ENCODE results near the gene ACBD7. TPM values are rescaled to one million over a fixed set of nuclear protein-coding genes. Genes with fewer than 3 reads are reported as not detected.

Gene ACBD7
- total RNA-seq, 1 donor from 2014 or later, result 1.6 TPM

- H3K27me3 ChIP-seq (ENCODE audit: control insufficient read depth in 3 of 3, insufficient read depth in 3 of 3, low read length in 3 of 3), result no peaks in the 10 kb centered on the region
- H3K9ac ChIP-seq (ENCODE audit: low read depth in 1 of 3, low read length in 3 of 3), result no peak overlapping the region
- H3K4me3 ChIP-seq (ENCODE audit: low read length in 3 of 3), result no peak overlapping the region
- no peaks in the 10 kb centered on the region for H3K4me1 ChIP-seq (ENCODE audit: control insufficient read depth in 3 of 3, insufficient read depth in 3 of 3, low read length in 3 of 3)
- peaks cover 0 to 5% (median 2%) of the 10 kb centered on the region in 3 donors for H3K9me3 ChIP-seq (ENCODE audit: control insufficient read depth in 3 of 3, low read length in 3 of 3)
- no peaks in the 10 kb centered on the region for H3K36me3 ChIP-seq (ENCODE audit: control insufficient read depth in 3 of 3, insufficient read depth in 3 of 3, low read length in 3 of 3)
- no peak overlapping the region for H3K27ac ChIP-seq (ENCODE audit: low read depth, low read length)
Observed at GRCh38 chr10:15060638-15061037, 27.9 kb downstream of the ACBD7 start.

GRCh38 chr10:15059914-15060313 is 28.7 kb downstream of the ACBD7 start:
- no peaks in the 10 kb centered on the region for H3K4me1 ChIP-seq (ENCODE audit: control insufficient read depth in 3 of 3, insufficient read depth in 3 of 3, low read length in 3 of 3)
- H3K9me3 ChIP-seq (ENCODE audit: control insufficient read depth in 3 of 3, low read length in 3 of 3), result peaks cover 0 to 5% (median 0%) of the 10 kb centered on the region in 3 donors
- no peaks in the 10 kb centered on the region for H3K36me3 ChIP-seq (ENCODE audit: control insufficient read depth in 3 of 3, insufficient read depth in 3 of 3, low read length in 3 of 3)
- no peak overlapping the region for H3K9ac ChIP-seq (ENCODE audit: low read depth in 1 of 3, low read length in 3 of 3)
- H3K27me3 ChIP-seq (ENCODE audit: control insufficient read depth in 3 of 3, insufficient read depth in 3 of 3, low read length in 3 of 3), result no peaks in the 10 kb centered on the region
- no peak overlapping the region for H3K4me3 ChIP-seq (ENCODE audit: low read length in 3 of 3)
- no peak overlapping the region for H3K27ac ChIP-seq (ENCODE audit: low read depth, low read length)

- Histone ChIP-seq H3K36me3 (ENCODE audit: control insufficient read depth in 3 of 3, insufficient read depth in 3 of 3, low read length in 3 of 3) (no peaks in the 10 kb centered on the region), H3K27ac (ENCODE audit: low read depth, low read length) (no peak overlapping the region), H3K9me3 (ENCODE audit: control insufficient read depth in 3 of 3, low read length in 3 of 3) (peaks cover 0 to 5% (median 3%) of the 10 kb centered on the region in 3 donors), H3K27me3 (ENCODE audit: control insufficient read depth in 3 of 3, insufficient read depth in 3 of 3, low read length in 3 of 3) (no peaks in the 10 kb centered on the region), H3K9ac (ENCODE audit: low read depth in 1 of 3, low read length in 3 of 3) (no peak overlapping the region), H3K4me3 (ENCODE audit: low read length in 3 of 3) (no peak overlapping the region), H3K4me1 (ENCODE audit: control insufficient read depth in 3 of 3, insufficient read depth in 3 of 3, low read length in 3 of 3) (no peaks in the 10 kb centered on the region)
Observed at GRCh38 chr10:15058689-15059088, 29.9 kb downstream of the ACBD7 start.

- Histone ChIP-seq H3K9ac (ENCODE audit: low read depth in 1 of 3, low read length in 3 of 3) (no peak overlapping the region), H3K27ac (ENCODE audit: low read depth, low read length) (no peak overlapping the region), H3K27me3 (ENCODE audit: control insufficient read depth in 3 of 3, insufficient read depth in 3 of 3, low read length in 3 of 3) (no peaks in the 10 kb centered on the region)
Observed at GRCh38 chr10:15053061-15053460, 35.5 kb downstream of the ACBD7 start.

GRCh38 chr10:15052121-15052520 is 36.5 kb downstream of the ACBD7 start:
- no peaks in the 10 kb centered on the region for H3K27me3 ChIP-seq (ENCODE audit: control insufficient read depth in 3 of 3, insufficient read depth in 3 of 3, low read length in 3 of 3)
- H3K9ac ChIP-seq (ENCODE audit: low read depth in 1 of 3, low read length in 3 of 3), result no peak overlapping the region
- no peaks in the 10 kb centered on the region for H3K4me1 ChIP-seq (ENCODE audit: control insufficient read depth in 3 of 3, insufficient read depth in 3 of 3, low read length in 3 of 3)
- H3K9me3 ChIP-seq (ENCODE audit: control insufficient read depth in 3 of 3, low read length in 3 of 3), result peaks cover 0 to 3% (median 0%) of the 10 kb centered on the region in 3 donors
- no peaks in the 10 kb centered on the region for H3K36me3 ChIP-seq (ENCODE audit: control insufficient read depth in 3 of 3, insufficient read depth in 3 of 3, low read length in 3 of 3)
- H3K4me3 ChIP-seq (ENCODE audit: low read length in 3 of 3), result no peak overlapping the region
- H3K27ac ChIP-seq (ENCODE audit: low read depth, low read length), result no peak overlapping the region

More at GRCh38 chr10:15053061-15053460, 35.5 kb downstream of the ACBD7 start:
- Histone ChIP-seq H3K36me3 (ENCODE audit: control insufficient read depth in 3 of 3, insufficient read depth in 3 of 3, low read length in 3 of 3) (no peaks in the 10 kb centered on the region), H3K9me3 (ENCODE audit: control insufficient read depth in 3 of 3, low read length in 3 of 3) (peaks cover 0 to 3% (median 0%) of the 10 kb centered on the region in 3 donors), H3K4me3 (ENCODE audit: low read length in 3 of 3) (no peak overlapping the region), H3K4me1 (ENCODE audit: control insufficient read depth in 3 of 3, insufficient read depth in 3 of 3, low read length in 3 of 3) (no peaks in the 10 kb centered on the region)

- no peaks in the 10 kb centered on the region for H3K27me3 ChIP-seq (ENCODE audit: control insufficient read depth in 3 of 3, insufficient read depth in 3 of 3, low read length in 3 of 3)
- no peak overlapping the region for H3K9ac ChIP-seq (ENCODE audit: low read depth in 1 of 3, low read length in 3 of 3)
- no peaks in the 10 kb centered on the region for H3K4me1 ChIP-seq (ENCODE audit: control insufficient read depth in 3 of 3, insufficient read depth in 3 of 3, low read length in 3 of 3)
- H3K4me3 ChIP-seq (ENCODE audit: low read length in 3 of 3), result no peak overlapping the region
- no peak overlapping the region for H3K27ac ChIP-seq (ENCODE audit: low read depth, low read length)
- H3K9me3 ChIP-seq (ENCODE audit: control insufficient read depth in 3 of 3, low read length in 3 of 3), result peaks cover 0 to 1% (median 0%) of the 10 kb centered on the region in 3 donors
- no peaks in the 10 kb centered on the region for H3K36me3 ChIP-seq (ENCODE audit: control insufficient read depth in 3 of 3, insufficient read depth in 3 of 3, low read length in 3 of 3)
Observed at GRCh38 chr10:15049533-15049932, 39.0 kb downstream of the ACBD7 start.

- Histone ChIP-seq H3K9ac (ENCODE audit: low read depth in 1 of 3, low read length in 3 of 3) (no peak overlapping the region), H3K36me3 (ENCODE audit: control insufficient read depth in 3 of 3, insufficient read depth in 3 of 3, low read length in 3 of 3) (no peaks in the 10 kb centered on the region), H3K9me3 (ENCODE audit: control insufficient read depth in 3 of 3, low read length in 3 of 3) (no peaks in the 10 kb centered on the region), H3K4me3 (ENCODE audit: low read length in 3 of 3) (no peak overlapping the region), H3K4me1 (ENCODE audit: control insufficient read depth in 3 of 3, insufficient read depth in 3 of 3, low read length in 3 of 3) (no peaks in the 10 kb centered on the region), H3K27ac (ENCODE audit: low read depth, low read length) (no peak overlapping the region), H3K27me3 (ENCODE audit: control insufficient read depth in 3 of 3, insufficient read depth in 3 of 3, low read length in 3 of 3) (no peaks in the 10 kb centered on the region)
Observed at GRCh38 chr10:15046626-15047025, 42.0 kb downstream of the ACBD7 start.

GRCh38 chr10:15045380-15045779 is 43.2 kb downstream of the ACBD7 start:
- H3K4me3 ChIP-seq (ENCODE audit: low read length in 3 of 3), result no peak overlapping the region
- no peaks in the 10 kb centered on the region for H3K27me3 ChIP-seq (ENCODE audit: control insufficient read depth in 3 of 3, insufficient read depth in 3 of 3, low read length in 3 of 3)
- H3K4me1 ChIP-seq (ENCODE audit: control insufficient read depth in 3 of 3, insufficient read depth in 3 of 3, low read length in 3 of 3), result no peaks in the 10 kb centered on the region
- no peak overlapping the region for H3K9ac ChIP-seq (ENCODE audit: low read depth in 1 of 3, low read length in 3 of 3)
- H3K36me3 ChIP-seq (ENCODE audit: control insufficient read depth in 3 of 3, insufficient read depth in 3 of 3, low read length in 3 of 3), result no peaks in the 10 kb centered on the region
- no peak overlapping the region for H3K27ac ChIP-seq (ENCODE audit: low read depth, low read length)
- H3K9me3 ChIP-seq (ENCODE audit: control insufficient read depth in 3 of 3, low read length in 3 of 3), result no peaks in the 10 kb centered on the region

- Histone ChIP-seq H3K27me3 (ENCODE audit: control insufficient read depth in 3 of 3, insufficient read depth in 3 of 3, low read length in 3 of 3) (no peaks in the 10 kb centered on the region), H3K4me3 (ENCODE audit: low read length in 3 of 3) (no peak within 1 kb of the TSS), H3K9me3 (ENCODE audit: control insufficient read depth in 3 of 3, low read length in 3 of 3) (no peaks in the 10 kb centered on the region), H3K9ac (ENCODE audit: low read depth in 1 of 3, low read length in 3 of 3) (no peak within 1 kb of the TSS), H3K27ac (ENCODE audit: low read depth, low read length) (no peak within 1 kb of the TSS), H3K36me3 (ENCODE audit: control insufficient read depth in 3 of 3, insufficient read depth in 3 of 3, low read length in 3 of 3) (no peaks in the 10 kb centered on the region), H3K4me1 (ENCODE audit: control insufficient read depth in 3 of 3, insufficient read depth in 3 of 3, low read length in 3 of 3) (no peaks in the 10 kb centered on the region)
Observed at GRCh38 chr10:15043674-15044073, 44.9 kb downstream of the ACBD7 start, which contains the start of gene OLAH. OLAH (plus strand) TSS chr10:15043943; CDS start chr10:15047289, 3,346 bp downstream.

- no peak overlapping the region for H3K9ac ChIP-seq (ENCODE audit: low read depth in 1 of 3, low read length in 3 of 3)
- no peaks in the 10 kb centered on the region for H3K4me1 ChIP-seq (ENCODE audit: control insufficient read depth in 3 of 3, insufficient read depth in 3 of 3, low read length in 3 of 3)
- H3K27ac ChIP-seq (ENCODE audit: low read depth, low read length), result no peak overlapping the region
- H3K36me3 ChIP-seq (ENCODE audit: control insufficient read depth in 3 of 3, insufficient read depth in 3 of 3, low read length in 3 of 3), result no peaks in the 10 kb centered on the region
- no peaks in the 10 kb centered on the region for H3K9me3 ChIP-seq (ENCODE audit: control insufficient read depth in 3 of 3, low read length in 3 of 3)
- H3K4me3 ChIP-seq (ENCODE audit: low read length in 3 of 3), result no peak overlapping the region
- no peaks in the 10 kb centered on the region for H3K27me3 ChIP-seq (ENCODE audit: control insufficient read depth in 3 of 3, insufficient read depth in 3 of 3, low read length in 3 of 3)
Observed at GRCh38 chr10:15038416-15038815, 50.2 kb downstream of the ACBD7 start.

GRCh38 chr10:15037691-15038090 is 50.9 kb downstream of the ACBD7 start:
- no peaks in the 10 kb centered on the region for H3K27me3 ChIP-seq (ENCODE audit: control insufficient read depth in 3 of 3, insufficient read depth in 3 of 3, low read length in 3 of 3)
- no peaks in the 10 kb centered on the region for H3K36me3 ChIP-seq (ENCODE audit: control insufficient read depth in 3 of 3, insufficient read depth in 3 of 3, low read length in 3 of 3)
- no peaks in the 10 kb centered on the region for H3K9me3 ChIP-seq (ENCODE audit: control insufficient read depth in 3 of 3, low read length in 3 of 3)
- no peak overlapping the region for H3K9ac ChIP-seq (ENCODE audit: low read depth in 1 of 3, low read length in 3 of 3)
- no peak overlapping the region for H3K4me3 ChIP-seq (ENCODE audit: low read length in 3 of 3)
- no peaks in the 10 kb centered on the region for H3K4me1 ChIP-seq (ENCODE audit: control insufficient read depth in 3 of 3, insufficient read depth in 3 of 3, low read length in 3 of 3)
- H3K27ac ChIP-seq (ENCODE audit: low read depth, low read length), result no peak overlapping the region

Measured in skeletal muscle tissue (tissue), 4 donors.